SK-N-SH treated with all-trans-retinoic acid at 6 μM for 48 hours (cell line): ENCODE measurements around the gene AP2B1.

Experiments used
- CREB5 ChIP-seq: fragments of 250-450 bp; sonication (Bioruptor Pico); IDR thresholded peaks from 2 replicates; pipeline ENCODE4 v1.5.1; 2020; ENCODE audit warnings: low read depth, mild to moderate bottlenecking, moderate library complexity
- CSRNP3 ChIP-seq: fragments of 250-450 bp; sonication (Bioruptor Pico); IDR thresholded peaks from 2 replicates; pipeline ENCODE4 v1.5.1; 2021; ENCODE audit warnings: mild to moderate bottlenecking, moderate library complexity
- PATZ1 ChIP-seq: fragments of 250-450 bp; sonication (Bioruptor Pico); IDR thresholded peaks from 2 replicates; pipeline ENCODE4 v1.8.0; 2020; ENCODE audit warnings: mild to moderate bottlenecking, moderate library complexity, borderline replicate concordance
- SNAI2 ChIP-seq: fragments of 250-450 bp; sonication (Bioruptor Pico); IDR thresholded peaks from 2 replicates; pipeline ENCODE4 v1.5.0; 2020; ENCODE audit warnings: mild to moderate bottlenecking, moderate library complexity
- TOX ChIP-seq: fragments of 250-450 bp; sonication (Bioruptor Pico); IDR thresholded peaks from 2 replicates; pipeline ENCODE4 v1.8.0; 2021; ENCODE audit warnings: mild to moderate bottlenecking, moderate library complexity, borderline replicate concordance
- ZFP3 ChIP-seq: fragments of 250-450 bp; sonication (Bioruptor Pico); IDR thresholded peaks from 2 replicates; pipeline ENCODE4 v1.5.0; 2020; ENCODE audit warnings: mild to moderate bottlenecking, moderate library complexity
- ZFP30 ChIP-seq: fragments of 450-650 bp; formaldehyde crosslinking; IDR thresholded peaks from 2 replicates; pipeline ENCODE4 v1.5.0; 2022; ENCODE audit warnings: mild to moderate bottlenecking, moderate library complexity

GRCh38 chr17:35548978-35549377 lies 38.1 kb upstream of the AP2B1 start:
- no peak for TF ChIP-seq SNAI2
- no peak for TF ChIP-seq PATZ1
- no peak for TF ChIP-seq TOX
- no peak for TF ChIP-seq CREB5 (CRISPR knock-in tag)
- TF ChIP-seq ZFP3, result no peak
- TF ChIP-seq ZFP30 (CRISPR knock-in tag), result no peak
- no peak for TF ChIP-seq CSRNP3
